Uterus (tissue), 2 donors: ENCODE measurements around the gene IGSF23.
"Not testable (repeated sequence)": the region's sequence is repeated elsewhere in the genome, so short reads cannot be mapped to it uniquely, and the experiment has no call there.

Source experiments
- POLR2A ChIP-seq, 2 donors: fragments of 450-650 bp; IDR thresholded peaks; one replicate each; pipeline ENCODE4 v1.6.1; 2016; ENCODE audit warnings: antibody characterized with exemption in 2 of 2, mild to moderate bottlenecking in 1 of 2, moderate library complexity in 1 of 2
- TF ChIP-seq, protein P1 (sequence below), 4 experiments: fragments of 200-600 bp in 2 of 4; fragments of 450-650 bp in 2 of 4; sonication (generic) in 2 of 4; IDR thresholded peaks; one replicate each; pipeline ENCODE4 v1.5.1; 2016 to 2019; ENCODE audit warnings: antibody characterized with exemption in 4 of 4, mild to moderate bottlenecking in 2 of 4, moderate library complexity in 1 of 4

DNA sequence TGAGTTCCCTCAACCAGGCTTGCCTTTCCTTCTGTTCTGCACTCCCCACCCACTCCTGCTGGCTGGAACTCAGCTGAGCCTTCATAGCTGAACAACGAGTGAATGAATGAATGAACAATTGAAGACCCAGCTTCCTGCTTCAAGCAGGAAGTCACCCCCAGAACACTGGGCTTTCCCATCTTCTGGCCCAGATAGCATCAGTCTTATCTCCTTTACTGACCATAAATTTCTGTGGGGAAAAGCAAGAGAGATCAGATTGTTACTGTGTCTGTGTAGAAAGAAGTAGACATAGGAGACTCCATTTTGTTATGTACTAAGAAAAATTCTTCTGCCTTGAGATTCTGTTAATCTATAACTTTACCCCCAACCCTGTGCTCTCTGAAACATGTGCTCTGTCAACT is 19.5 kb upstream of the IGSF23 start:
- TF ChIP-seq, protein P1, sequence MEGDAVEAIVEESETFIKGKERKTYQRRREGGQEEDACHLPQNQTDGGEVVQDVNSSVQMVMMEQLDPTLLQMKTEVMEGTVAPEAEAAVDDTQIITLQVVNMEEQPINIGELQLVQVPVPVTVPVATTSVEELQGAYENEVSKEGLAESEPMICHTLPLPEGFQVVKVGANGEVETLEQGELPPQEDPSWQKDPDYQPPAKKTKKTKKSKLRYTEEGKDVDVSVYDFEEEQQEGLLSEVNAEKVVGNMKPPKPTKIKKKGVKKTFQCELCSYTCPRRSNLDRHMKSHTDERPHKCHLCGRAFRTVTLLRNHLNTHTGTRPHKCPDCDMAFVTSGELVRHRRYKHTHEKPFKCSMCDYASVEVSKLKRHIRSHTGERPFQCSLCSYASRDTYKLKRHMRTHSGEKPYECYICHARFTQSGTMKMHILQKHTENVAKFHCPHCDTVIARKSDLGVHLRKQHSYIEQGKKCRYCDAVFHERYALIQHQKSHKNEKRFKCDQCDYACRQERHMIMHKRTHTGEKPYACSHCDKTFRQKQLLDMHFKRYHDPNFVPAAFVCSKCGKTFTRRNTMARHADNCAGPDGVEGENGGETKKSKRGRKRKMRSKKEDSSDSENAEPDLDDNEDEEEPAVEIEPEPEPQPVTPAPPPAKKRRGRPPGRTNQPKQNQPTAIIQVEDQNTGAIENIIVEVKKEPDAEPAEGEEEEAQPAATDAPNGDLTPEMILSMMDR (IDR thresholded peaks at IDR 0.05), result not testable (repeated sequence)
- TF ChIP-seq POLR2A (IDR thresholded peaks at IDR 0.05), result not testable (repeated sequence)
